NCI-H187 treated with DMSO at 0.1 percent for 48 hours (cell line): ENCODE data around the gene TIRAP.

Experiments used
- DNase-seq: peaks from one replicate; lab custom pipeline; 2025; lab: John Stamatoyannopoulos, UW

TIRAP gene

DNA sequence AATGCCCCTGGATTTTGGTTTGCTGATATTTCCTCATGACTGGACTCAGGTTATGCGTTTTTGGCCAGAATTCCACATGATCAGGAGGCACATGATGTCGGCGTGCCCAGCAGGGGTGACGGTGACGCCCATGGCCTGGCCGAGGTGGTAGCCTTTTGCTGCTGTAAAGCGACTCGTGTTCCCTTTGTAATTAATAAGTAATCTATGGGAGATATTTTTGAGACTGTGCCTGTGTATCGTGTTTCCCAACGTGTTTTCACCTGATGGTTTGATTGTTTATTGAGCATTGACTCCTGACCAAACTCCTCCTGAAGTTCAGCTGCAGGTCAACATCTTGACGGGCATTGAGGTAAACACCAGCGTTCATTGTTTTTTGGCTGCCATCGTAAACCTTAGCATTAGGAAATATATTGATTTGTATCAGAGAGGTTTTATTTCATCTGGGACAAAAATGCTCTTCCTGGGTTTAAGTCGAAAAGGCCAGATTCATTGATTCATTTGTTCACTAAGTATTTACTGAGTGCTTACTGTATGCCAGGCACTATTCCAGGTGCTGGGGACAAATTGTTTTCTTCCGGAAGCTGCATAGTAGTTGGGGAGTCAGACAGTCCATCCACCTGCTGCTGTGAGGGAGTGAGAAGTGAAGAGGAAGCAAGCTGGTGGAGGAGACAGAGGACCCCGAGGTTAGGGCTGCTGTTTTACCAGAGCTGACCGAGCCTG, 44.5 kb downstream of the TIRAP start:
- no peak for DNase-seq

GRCh38 chr11:126328001-126328390, 45.1 kb downstream of the TIRAP start:
- DNase-seq, result no peak

DNA sequence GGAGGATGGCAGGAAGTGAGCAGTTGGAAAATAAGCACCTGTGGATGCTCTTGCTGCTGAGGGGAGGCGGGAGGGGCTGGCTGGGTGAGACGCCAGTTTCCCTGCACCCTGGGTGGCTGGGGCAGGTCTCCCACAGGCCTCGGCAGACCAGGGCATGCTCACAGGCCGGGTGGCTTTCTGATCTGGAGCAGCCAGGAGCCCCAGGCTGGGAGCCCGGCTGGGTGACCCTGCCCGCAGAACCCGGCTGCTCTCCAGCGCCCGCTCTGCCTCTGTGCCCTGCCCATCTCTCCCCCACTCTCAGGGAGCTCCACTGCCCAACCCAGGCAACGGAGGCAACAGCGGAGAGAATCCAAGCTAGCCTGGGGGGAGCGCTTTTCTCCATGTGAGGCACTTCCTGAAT, 45.6 kb downstream of the TIRAP start:
- no peak for DNase-seq

DNA sequence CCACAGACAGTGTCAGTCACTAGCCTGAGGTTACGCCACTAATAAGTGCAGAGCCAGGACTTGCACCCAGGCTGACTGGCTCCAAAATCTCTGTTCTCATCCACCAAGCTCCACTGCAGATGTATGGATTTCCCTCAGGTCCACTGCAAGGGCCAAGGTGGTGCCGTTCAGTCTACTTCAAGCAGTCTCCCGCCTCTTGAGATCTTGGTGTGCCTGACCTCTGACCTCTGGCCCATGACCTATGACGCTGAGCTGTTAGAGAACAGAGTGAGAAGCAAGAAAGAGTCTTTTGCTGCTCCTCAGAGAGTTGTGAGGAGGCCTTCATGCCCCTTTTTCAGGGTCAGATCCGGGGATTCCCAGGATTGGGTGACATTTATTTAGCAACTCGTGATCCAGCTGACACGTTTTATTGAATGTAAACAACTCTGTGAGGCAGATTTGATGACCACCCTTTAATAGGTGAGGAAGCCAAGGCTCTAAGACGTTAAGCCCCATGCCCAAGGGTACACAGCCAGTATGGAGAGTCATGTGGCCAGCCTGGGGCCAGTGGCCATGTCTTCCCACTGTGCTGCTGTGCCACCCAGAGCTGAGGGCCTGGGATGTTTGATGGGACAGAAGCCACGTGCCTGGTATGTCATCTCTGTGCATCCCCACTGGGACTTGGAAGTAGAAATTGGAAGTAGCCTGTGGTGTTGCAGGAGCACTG, 46.2 kb downstream of the TIRAP start:
- no peak for DNase-seq

GRCh38 chr11:126329644-126330211, 46.8 kb downstream of the TIRAP start:
- no peak for DNase-seq

DNA sequence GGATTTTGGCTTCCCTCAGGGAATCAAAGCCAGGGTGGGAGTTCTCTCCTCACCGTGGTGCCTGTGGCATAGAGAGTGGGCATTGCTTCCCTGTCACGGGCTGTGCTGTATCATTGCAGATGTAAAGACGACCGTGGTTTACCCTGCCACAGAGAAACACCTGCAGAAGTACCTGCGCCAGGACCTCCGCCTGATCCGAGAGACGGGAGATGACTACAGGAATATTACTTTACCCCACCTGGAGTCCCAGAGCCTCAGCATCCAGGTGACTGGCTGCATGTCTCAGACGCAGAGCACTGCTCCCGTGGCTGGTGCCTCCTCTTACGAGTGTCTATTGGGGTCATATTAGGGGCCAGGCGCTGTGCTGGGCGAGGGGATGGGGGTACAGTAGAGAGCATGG, 48.4 kb downstream of the TIRAP start:
- DNase-seq, result no peak

- no peak for DNase-seq
Observed at GRCh38 chr11:126332221-126332711, 49.4 kb downstream of the TIRAP start.

- DNase-seq, result no peak
Observed at GRCh38 chr11:126333142-126333541, 50.2 kb downstream of the TIRAP start.

DNA sequence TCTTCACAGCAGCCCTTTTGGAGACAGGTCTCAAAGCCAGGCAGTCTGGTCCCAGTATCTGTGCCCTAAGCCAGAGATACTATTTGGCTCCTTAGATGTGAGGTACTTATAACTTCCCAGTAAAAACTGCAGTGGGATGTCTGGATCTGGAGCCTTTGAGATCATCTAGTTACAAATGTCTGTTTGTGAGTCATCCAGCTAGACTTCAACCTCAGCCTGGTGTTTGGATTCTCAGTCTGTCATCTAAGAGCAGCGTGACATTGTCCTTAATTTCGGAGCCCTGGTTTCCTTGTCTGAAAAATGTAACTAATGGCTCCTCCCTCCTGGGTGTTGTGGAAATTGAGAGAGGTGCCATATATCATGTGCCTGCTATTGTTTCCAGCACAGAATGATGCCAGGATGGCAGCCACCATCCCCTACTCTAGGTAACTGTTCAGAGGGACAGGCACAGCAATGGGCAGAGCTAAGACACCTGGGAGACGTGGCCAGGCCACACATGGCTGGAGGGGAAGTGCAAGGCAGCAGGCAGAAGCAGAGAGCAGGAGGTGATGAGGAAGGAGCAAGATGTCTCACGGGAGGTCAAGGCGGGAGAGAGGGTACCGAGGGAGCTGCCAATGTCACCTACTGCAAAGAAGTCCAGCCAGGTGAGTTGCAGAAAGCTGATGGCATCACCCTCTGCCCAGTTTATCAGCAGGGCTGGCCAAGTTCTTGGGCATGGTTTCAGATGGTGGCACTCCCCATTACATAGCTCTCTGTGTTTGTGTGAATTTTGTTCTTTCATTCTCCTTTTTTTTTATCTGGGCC, 52.0 kb downstream of the TIRAP start:
- DNase-seq, result no peak

DNA sequence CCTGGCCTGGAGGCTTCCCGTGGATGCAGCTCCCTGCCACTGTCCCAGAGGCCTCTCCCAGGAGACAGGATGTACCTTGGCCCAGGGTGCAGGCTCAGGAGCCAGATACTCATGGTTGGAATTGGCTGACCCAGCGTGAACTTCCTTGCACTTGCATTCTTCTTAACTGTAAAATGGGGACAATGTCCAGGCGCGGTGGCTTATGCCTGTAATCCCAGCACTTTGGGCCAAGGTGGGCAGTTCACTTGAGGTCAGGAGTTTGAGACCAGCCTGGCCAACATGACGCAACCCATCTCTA, 52.5 kb downstream of the TIRAP start:
- no peak for DNase-seq

DNA sequence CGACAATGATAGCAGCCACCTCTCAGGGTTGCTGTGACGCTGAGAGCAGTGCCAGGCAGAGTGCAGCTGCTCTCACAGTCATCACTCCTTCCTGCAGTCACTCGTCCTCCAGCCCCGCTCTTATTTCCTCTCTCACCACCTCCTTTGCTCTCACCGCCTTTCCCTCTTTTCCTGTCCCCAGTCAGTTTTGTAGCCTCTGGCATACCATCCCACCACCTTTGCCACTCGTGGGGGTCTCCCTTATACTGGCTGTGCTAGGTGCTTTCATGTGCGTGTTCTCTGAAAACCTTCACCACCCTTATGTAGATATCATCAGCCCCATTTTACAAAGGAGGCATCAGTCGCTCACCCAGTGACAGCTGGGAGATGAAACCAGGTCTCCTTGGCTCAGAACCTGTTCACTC, 53.2 kb downstream of the TIRAP start:
- DNase-seq, result no peak

GRCh38 chr11:126336671-126337101, 53.8 kb downstream of the TIRAP start:
- DNase-seq, result no peak

- DNase-seq, result no peak
Observed at GRCh38 chr11:126337126-126337473, 54.2 kb downstream of the TIRAP start.

GRCh38 chr11:126337474-126338241, 54.8 kb downstream of the TIRAP start:
- no peak for DNase-seq

DNA sequence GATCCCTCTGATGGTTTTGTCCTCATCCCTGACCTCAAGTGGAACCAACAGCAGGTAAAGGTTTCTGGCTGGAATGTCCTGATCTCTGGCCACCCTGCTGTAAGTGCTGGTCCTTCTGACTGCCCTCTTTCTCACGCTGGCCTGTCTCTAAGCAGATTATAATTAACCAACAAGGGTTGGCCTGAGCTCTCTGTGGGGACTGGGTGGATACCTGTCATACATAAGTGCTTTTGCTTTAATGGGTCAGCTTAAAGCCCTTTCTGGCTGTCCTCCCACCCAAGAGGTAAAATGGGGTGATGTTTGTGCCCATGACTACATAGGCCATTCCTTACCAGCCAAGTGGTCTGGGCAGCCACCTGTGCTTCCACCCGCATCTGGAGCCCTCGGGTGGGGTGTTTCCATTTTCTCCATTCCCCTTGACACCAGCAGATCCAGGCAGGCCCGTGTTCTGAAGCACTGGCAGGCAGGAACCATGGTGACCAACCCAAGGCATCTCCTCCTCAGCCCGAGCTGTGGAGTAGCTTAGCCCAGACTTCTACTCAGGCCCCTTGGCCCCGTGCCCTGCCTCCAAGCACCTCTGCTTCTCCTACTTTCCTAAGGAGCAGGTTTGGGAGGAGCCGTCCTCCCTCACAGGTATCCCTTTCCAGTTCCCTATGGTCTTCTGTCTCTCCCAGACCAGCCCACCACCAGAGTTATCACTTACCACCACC, 55.6 kb downstream of the TIRAP start:
- DNase-seq, result no peak

DNA sequence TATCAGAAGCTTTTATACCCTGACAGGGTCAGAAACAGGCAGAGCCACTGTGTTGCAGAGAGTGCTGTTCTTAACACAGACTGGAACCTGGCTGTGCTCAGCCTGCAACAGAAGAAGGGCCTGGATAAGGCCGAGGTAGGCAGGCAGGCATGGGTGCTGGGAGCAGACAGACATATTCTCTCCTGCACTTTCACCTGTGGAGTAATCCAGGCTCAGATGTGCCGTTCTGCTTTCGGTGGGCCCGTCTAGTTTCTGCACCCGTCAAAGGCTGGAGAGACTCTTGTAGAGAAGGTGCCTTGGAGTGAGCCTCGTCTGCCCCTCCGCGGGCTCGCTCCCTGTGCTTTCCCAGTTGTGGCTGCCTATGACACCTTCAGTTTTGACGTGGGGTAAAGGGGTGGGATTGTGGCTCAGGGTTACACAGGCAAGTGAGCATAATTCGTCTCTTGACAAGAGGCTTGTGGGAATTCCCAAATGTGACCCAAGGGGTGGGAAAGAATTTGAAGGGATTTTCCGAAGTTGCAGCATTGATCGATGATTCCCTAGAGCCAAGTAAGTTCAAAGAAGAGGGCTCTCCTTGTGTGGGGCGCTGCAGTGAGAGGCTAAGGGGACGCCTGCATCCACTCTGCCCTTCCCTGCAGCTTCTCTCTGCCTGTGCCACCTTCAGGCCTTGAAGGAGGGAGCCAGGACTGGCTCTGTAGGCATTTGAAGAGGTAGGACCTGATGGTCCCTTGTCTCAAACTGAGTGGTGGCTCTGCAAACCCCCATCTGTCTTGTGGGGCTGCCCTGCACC, 56.4 kb downstream of the TIRAP start:
- no peak for DNase-seq

GRCh38 chr11:126339863-126340434, 57.1 kb downstream of the TIRAP start:
- no peak for DNase-seq

DNA sequence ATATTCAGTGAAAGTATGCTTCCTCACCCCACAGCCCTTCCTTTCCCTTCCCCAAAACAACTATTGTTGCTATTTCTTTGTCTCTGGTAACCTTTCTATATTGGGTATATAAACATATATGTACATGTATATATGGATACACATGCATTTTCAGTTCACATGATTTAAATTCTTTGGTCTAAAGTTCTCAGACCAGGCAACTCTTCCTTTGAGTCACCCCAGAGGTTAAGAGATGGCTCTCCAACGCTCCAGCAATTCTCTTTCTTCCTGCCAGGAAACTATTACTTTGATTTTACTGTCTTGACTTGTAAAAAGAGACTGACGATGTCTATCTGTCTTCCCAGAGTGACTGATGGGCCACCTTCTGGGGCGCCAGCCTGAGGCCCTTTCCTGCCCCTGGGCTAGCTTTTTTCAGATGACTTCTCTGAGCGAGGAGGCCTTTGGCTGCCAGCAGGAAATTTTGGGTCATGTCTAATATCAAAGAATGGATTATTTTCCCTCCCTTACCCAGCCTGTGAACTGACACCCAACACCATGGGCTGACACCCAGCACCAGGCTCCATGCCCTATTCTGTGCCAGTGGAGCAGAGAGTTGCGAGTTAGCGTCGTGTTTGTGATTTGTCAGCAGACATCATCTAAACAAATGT, 58.2 kb downstream of the TIRAP start:
- DNase-seq, result no peak

- DNase-seq, result no peak
Observed at GRCh38 chr11:126341760-126342161, 58.9 kb downstream of the TIRAP start.

GRCh38 chr11:126343051-126343450, 60.2 kb downstream of the TIRAP start:
- no peak for DNase-seq
